ENCODE data around the gene ALOXE3. TPM values are rescaled to one million over a fixed set of nuclear protein-coding genes. Genes with fewer than 3 reads are reported as not detected.

ALOXE3 gene
- total RNA-seq, 1 experiment from 2014 or later, result 0.13 TPM

- H2AFZ ChIP-seq (ENCODE audit: low read length), result no peak overlapping the region
- H3K27me3 Mint-ChIP-seq (ENCODE audit: low read depth), result peaks cover 54% of the 10 kb centered on the region
- H3K23ac ChIP-seq (ENCODE audit: insufficient read length, low read depth, low read length), result no peak overlapping the region
- H2BK20ac ChIP-seq (ENCODE audit: low read depth, low read length, poor library complexity, severe bottlenecking), result no peak overlapping the region
- no peaks in the 10 kb centered on the region for H3K79me2 ChIP-seq (ENCODE audit: insufficient read depth, low read length)
- no peaks in the 10 kb centered on the region; the same call in 1 of the 2 replicates for H3K4me1 ChIP-seq (ENCODE audit: insufficient read depth, low read length)
- no peaks in the 10 kb centered on the region; the same call in 1 of the 2 replicates for H3K27me3 ChIP-seq (ENCODE audit: insufficient read depth, low read length)
- H3K9ac ChIP-seq (ENCODE audit: extremely low read depth, insufficient read length, low read length), result no peak overlapping the region
- no peak overlapping the region for H4K8ac ChIP-seq (replicated peaks; ENCODE audit: insufficient read length, low read depth, low read length)
- H3K4me3 Mint-ChIP-seq, result peak overlapping the region in 1 of 2 experiments; percentile 50; a peak in 2 of 5 replicates
- H2BK12ac ChIP-seq (ENCODE audit: insufficient read length, low read depth, low read length), result no peak overlapping the region
- H3T11ph ChIP-seq (ENCODE audit: low read length), result no peak overlapping the region
- H3K14ac ChIP-seq (ENCODE audit: insufficient read depth, low read length), result no peak overlapping the region; the same call in 1 of the 2 replicates
- no peak overlapping the region for H4K91ac ChIP-seq (ENCODE audit: insufficient read length, low read depth, low read length)
- no peaks in the 10 kb centered on the region for H4K20me1 ChIP-seq (ENCODE audit: control insufficient read depth, insufficient read depth, insufficient read length)
- no peak overlapping the region for H3K4ac ChIP-seq (ENCODE audit: low read depth, low read length)
- no peaks in the 10 kb centered on the region; a peak in 1 of 5 replicates for H3K9me3 Mint-ChIP-seq
- whole genome bisulfite sequencing (ENCODE audit: extremely low coverage, insufficient read length, low lambda C conversion rate), result no CpG with 5 or more reads among the region's 6 CpGs
- peaks cover 10% of the 10 kb centered on the region for H3K23me2 ChIP-seq (ENCODE audit: insufficient read length, low read depth, low read length, poor library complexity, severe bottlenecking)
- no peak overlapping the region for H3K18ac ChIP-seq (ENCODE audit: insufficient read length, low read depth, low read length)
- H2BK120ac ChIP-seq (ENCODE audit: low read depth, low read length, poor library complexity, severe bottlenecking), result no peak overlapping the region
- H3K56ac ChIP-seq (ENCODE audit: insufficient read length, low read depth, low read length), result no peak overlapping the region
- H4K5ac ChIP-seq (ENCODE audit: insufficient read length, low read depth, low read length), result no peak overlapping the region
- H2BK5ac ChIP-seq (ENCODE audit: insufficient read length, low read length), result no peak overlapping the region
- no peaks in the 10 kb centered on the region for H3K9me3 ChIP-seq (ENCODE audit: control insufficient read depth, low read depth, low read length)
- no peak overlapping the region for H3K27ac Mint-ChIP-seq
- H2AK5ac ChIP-seq (ENCODE audit: insufficient read length, low read length), result no peak overlapping the region
- no peaks in the 10 kb centered on the region for H3K79me1 ChIP-seq (ENCODE audit: insufficient read depth, low read depth, low read length, poor library complexity, severe bottlenecking)
- no peak overlapping the region for H2BK15ac ChIP-seq (ENCODE audit: low read depth, low read length)
- H3K27ac ChIP-seq (ENCODE audit: insufficient read length, low read depth, low read length), result no peak overlapping the region
- H3K4me1 Mint-ChIP-seq, result peaks cover 12 to 15% of the 10 kb centered on the region in 2 experiments
- TF ChIP-seq, protein P1, sequence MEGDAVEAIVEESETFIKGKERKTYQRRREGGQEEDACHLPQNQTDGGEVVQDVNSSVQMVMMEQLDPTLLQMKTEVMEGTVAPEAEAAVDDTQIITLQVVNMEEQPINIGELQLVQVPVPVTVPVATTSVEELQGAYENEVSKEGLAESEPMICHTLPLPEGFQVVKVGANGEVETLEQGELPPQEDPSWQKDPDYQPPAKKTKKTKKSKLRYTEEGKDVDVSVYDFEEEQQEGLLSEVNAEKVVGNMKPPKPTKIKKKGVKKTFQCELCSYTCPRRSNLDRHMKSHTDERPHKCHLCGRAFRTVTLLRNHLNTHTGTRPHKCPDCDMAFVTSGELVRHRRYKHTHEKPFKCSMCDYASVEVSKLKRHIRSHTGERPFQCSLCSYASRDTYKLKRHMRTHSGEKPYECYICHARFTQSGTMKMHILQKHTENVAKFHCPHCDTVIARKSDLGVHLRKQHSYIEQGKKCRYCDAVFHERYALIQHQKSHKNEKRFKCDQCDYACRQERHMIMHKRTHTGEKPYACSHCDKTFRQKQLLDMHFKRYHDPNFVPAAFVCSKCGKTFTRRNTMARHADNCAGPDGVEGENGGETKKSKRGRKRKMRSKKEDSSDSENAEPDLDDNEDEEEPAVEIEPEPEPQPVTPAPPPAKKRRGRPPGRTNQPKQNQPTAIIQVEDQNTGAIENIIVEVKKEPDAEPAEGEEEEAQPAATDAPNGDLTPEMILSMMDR (conservative IDR thresholded peaks at IDR 0.05), result no peak
- DNase-seq, result no peak
- H3K36me3 Mint-ChIP-seq (ENCODE audit: insufficient read depth in 1 of 3, low read depth in 3 of 3), result peaks cover 0 to 10% (median 0%) of the 10 kb centered on the region in 3 experiments; a peak in 1 of 7 replicates
- H3K4me2 ChIP-seq (ENCODE audit: insufficient read depth, insufficient read length, low read length), result no peak overlapping the region
Measured at GRCh38 chr17:8084250-8084649, 34.1 kb downstream of the ALOXE3 start.

Measured in H9 (cell line).